Heart left ventricle (tissue), 16 donors: Measurements from ENCODE around the gene ZBTB6. TPM values are rescaled to one million over a fixed set of nuclear protein-coding genes. Genes with fewer than 3 reads are reported as not detected.

ENCODE experiments used
- ATAC-seq, 4 donors: fragments of 200-7000 bp; cut with Tn5 transposase; one replicate each; pipeline ENCODE4 v1.9.1; 2020 to 2022; ENCODE audit warnings: moderate library complexity in 4 of 4, mild to moderate bottlenecking in 3 of 4, moderate number of reproducible peaks in 1 of 4
- DNase-seq, 5 donors: peaks; one replicate each; pipeline ENCODE4 v3.0.0-alpha.2; 2020
- H3K27ac ChIP-seq, 12 donors: fragments of 200-600 bp; sonication (generic) in 4 of 12; one replicate each; pipeline versions ENCODE4 v1.5.0 to v1.8.0; 2016 to 2022; ENCODE audit warnings: mild to moderate bottlenecking in 2 of 12
- H3K27me3 ChIP-seq, 9 donors: fragments of 200-600 bp; sonication (generic) in 2 of 9; one replicate each; pipeline versions ENCODE4 v1.5.1 to v1.8.0; 2016 to 2022; ENCODE audit warnings: mild to moderate bottlenecking in 3 of 9
- H3K36me3 ChIP-seq, 9 donors: fragments of 200-600 bp; sonication (generic) in 2 of 9; one replicate each; pipeline versions ENCODE4 v1.5.0 to v1.8.0; 2018 to 2022; ENCODE audit warnings: mild to moderate bottlenecking in 2 of 9
- H3K4me1 ChIP-seq, 12 donors: fragments of 200-600 bp; sonication (generic) in 4 of 12; one replicate each; pipeline versions ENCODE4 v1.5.0 to v1.8.0; 2016 to 2022; ENCODE audit warnings: mild to moderate bottlenecking in 3 of 12
- H3K4me3 ChIP-seq, 12 donors: fragments of 200-600 bp; sonication (generic) in 4 of 12; one replicate each; pipeline versions ENCODE4 v1.5.0 to v1.8.0; 2017 to 2022; ENCODE audit warnings: mild to moderate bottlenecking in 9 of 12, moderate library complexity in 4 of 12
- H3K9me3 ChIP-seq, 12 donors: fragments of 200-600 bp; sonication (generic) in 4 of 12; one replicate each; pipeline versions ENCODE4 v1.5.0 to v1.8.0; 2016 to 2022; ENCODE audit warnings: mild to moderate bottlenecking in 1 of 12
- POLR2A ChIP-seq, 2 donors: fragments of 450-650 bp; IDR thresholded peaks; one replicate each; pipeline ENCODE4 v1.6.1; 2017; ENCODE audit warnings: antibody characterized with exemption in 2 of 2, mild to moderate bottlenecking in 2 of 2, moderate library complexity in 2 of 2
- WGBS, 4 donors: extraction: QIAGEN DNeasy Blood & Tissue Kit in 2 of 4; methylation state at CpG; one replicate each; pipeline versions ENCODE4 v1.1.5 to v1.1.7; 2013 to 2018; 5-methylcytosine and 5-hydroxymethylcytosine counted together
- intact Hi-C, 10 donors: fragments of 100-400 bp; cut with DNase I; formaldehyde crosslinking; loops; one replicate each; pipeline versions ENCODE4 v1.11.1 to v1.14.2; 2022
- polyA plus RNA-seq, 2 donors: library from polyadenylated mRNA; stranded (reverse); fragments of 200-250 nt; gene quantifications; one replicate each; pipeline ENCODE4 v1.2.3, GENCODE V29; 2013
- total RNA-seq, 9 donors: library from RNA; depleted of rRNA in 2 of 9; stranded (reverse); fragments of >200 nt in 2 of 9; fragmentation: NEBNext Ultra II Directional in 3 of 9; extraction: Animal tissue kit (Norgen Biotek cat#: 25700) in 3 of 9; gene quantifications; one replicate each; pipeline versions ENCODE4 v1.1.0 to v1.2.4, GENCODE V29; 2016 to 2023
- TF ChIP-seq, protein P1 (sequence below), 12 donors: fragments of 200-600 bp; sonication (generic) in 4 of 12; IDR thresholded peaks; one replicate each; pipeline versions ENCODE4 v1.5.0 to v1.8.0; 2018 to 2022; ENCODE audit warnings: antibody characterized with exemption in 12 of 12, mild to moderate bottlenecking in 5 of 12
- donor health status: ischemic (EF 13 %, LVEDD 7.1; RV severe dilation, severe dysfunction).
- donor health status: healthy with polysubstance abuse.
- donor health status: DM: no; HTN: yes; CAD: no.
- donor health status: DM: no; HTN: no; CAD: no.
- donor health status: ischemic (EF 25% LVEDD 6.9; RV normal size, moderate dysfunction).
- donor health status: ischemic (EF 25% LVEDD 5.7; RV mildly dilated, moderate dysfunction).
- donor health status: healthy.
- donor health status: DM: yes; HTN: yes; CAD: no.
- donor health status: ischemic (EF 35%, LVEDD 5.7; RV mildly dilated, moderate dysfunction).
- donor health status: nonischemic (EF 11% LVEDD 7.7; RV severe dilation, severe dysfunction).
- donor health status: DM: yes; HTN: yes; CAD: no.
- donor health status: PGD.
- donor health status: ischemic (EF 29% LVEDD 5.4; RV normal size, mild dysfunction).
- donor health status: nonischemic (EF 23%, LVEDD 6.1; RV moderate dilation, normal function).

The ZBTB6 gene
- total and polyA plus RNA-seq, 11 donors, result 2.0 to 8.1 (median 5.9) TPM

- Histone ChIP-seq H3K4me3 (no peak overlapping the region), H3K27ac (no peak overlapping the region), H3K36me3 (peaks cover 0 to 6% (median 0%) of the 10 kb centered on the region in 9 donors), H3K4me1 (peaks cover 0 to 64% (median 43%) of the 10 kb centered on the region in 12 donors), H3K27me3 (no peaks in the 10 kb centered on the region), H3K9me3 (no peaks in the 10 kb centered on the region)
- 78 to 82% (median 79%) methylated on average over 1 of the region's 1 CpG for WGBS, 4 donors
- no peak for DNase-seq
- intact Hi-C loops, result loop anchor here in 1 of 10 donors (5.0 kb wide), 1 partner anchor 34 kb away; the partner anchor contains the start of gene ZBTB6
- TF ChIP-seq POLR2A (IDR thresholded peaks at IDR 0.05), result no peak
- TF ChIP-seq, protein P1, sequence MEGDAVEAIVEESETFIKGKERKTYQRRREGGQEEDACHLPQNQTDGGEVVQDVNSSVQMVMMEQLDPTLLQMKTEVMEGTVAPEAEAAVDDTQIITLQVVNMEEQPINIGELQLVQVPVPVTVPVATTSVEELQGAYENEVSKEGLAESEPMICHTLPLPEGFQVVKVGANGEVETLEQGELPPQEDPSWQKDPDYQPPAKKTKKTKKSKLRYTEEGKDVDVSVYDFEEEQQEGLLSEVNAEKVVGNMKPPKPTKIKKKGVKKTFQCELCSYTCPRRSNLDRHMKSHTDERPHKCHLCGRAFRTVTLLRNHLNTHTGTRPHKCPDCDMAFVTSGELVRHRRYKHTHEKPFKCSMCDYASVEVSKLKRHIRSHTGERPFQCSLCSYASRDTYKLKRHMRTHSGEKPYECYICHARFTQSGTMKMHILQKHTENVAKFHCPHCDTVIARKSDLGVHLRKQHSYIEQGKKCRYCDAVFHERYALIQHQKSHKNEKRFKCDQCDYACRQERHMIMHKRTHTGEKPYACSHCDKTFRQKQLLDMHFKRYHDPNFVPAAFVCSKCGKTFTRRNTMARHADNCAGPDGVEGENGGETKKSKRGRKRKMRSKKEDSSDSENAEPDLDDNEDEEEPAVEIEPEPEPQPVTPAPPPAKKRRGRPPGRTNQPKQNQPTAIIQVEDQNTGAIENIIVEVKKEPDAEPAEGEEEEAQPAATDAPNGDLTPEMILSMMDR (IDR thresholded peaks at IDR 0.05), result no peak
- ATAC-seq, result no peak
Measured at GRCh38 chr9:122946461-122947005, 33.4 kb upstream of the ZBTB6 start.

GRCh38 chr9:122944960-122945888, 32.1 kb upstream of the ZBTB6 start:
- Histone ChIP-seq H3K36me3 (peaks cover 0 to 6% (median 0%) of the 10 kb centered on the region in 9 donors), H3K9me3 (no peaks in the 10 kb centered on the region), H3K27ac (peak overlapping the region in 1 of 12 donors; percentile 63), H3K4me1 (peaks cover 0 to 62% (median 40%) of the 10 kb centered on the region in 12 donors), H3K27me3 (no peaks in the 10 kb centered on the region), H3K4me3 (no peak overlapping the region)
- TF ChIP-seq, protein P1 (IDR thresholded peaks at IDR 0.05), result no peak
- TF ChIP-seq POLR2A (IDR thresholded peaks at IDR 0.05), result no peak
- intact Hi-C loops, result loop anchor here in 4 of 10 donors (5.0 kb wide), 5 partner anchors 32 to 47 kb away; partner anchors contain the start of genes RC3H2 (in 1 of the 4) and ZBTB6 (in 1 of the 4)
- 67 to 78% (median 73%) methylated on average over 4 of the region's 4 CpGs for WGBS, 4 donors
- no peak for DNase-seq
- ATAC-seq, result no peak

DNA sequence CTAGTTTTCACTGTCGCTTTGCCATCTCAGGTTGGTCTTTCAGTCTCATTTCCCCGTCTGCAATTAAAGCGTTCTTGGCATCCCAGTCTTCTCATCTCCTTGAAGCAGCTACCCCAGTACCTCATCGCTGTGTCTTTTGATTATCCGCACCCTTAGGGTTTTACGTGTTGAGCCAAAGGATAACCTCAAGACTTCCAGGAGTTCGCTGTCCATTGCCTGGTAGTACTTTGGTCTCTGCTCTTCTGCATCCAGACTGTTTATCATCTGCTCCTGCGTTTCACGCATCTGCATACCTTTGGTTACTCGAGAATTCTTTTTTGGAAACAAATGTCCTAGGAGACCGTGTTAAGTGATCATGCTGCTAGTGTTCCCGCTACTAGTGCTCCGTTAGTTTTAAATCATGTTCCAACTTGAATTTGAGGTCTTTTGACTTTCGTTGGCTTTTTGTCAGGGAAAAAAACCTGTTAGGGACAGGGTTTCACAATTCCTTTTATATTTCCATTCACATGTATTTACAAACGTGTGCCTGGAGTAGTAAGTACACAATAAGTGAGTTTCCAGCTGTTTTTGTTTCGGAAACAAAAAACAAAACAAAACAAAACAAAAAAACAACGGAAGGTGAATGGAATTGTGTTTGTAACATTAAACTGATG, 28.6 kb upstream of the ZBTB6 start:
- Histone ChIP-seq H3K9me3 (no peaks in the 10 kb centered on the region), H3K4me3 (peak overlapping the region; percentile 74 to 99 (median 86)), H3K27me3 (no peaks in the 10 kb centered on the region), H3K4me1 (peaks cover 0 to 49% (median 37%) of the 10 kb centered on the region in 12 donors), H3K27ac (peak overlapping the region in 11 of 12 donors; percentile 69 to 95 (median 90)), H3K36me3 (peaks cover 0 to 34% (median 18%) of the 10 kb centered on the region in 9 donors)
- no peak for TF ChIP-seq POLR2A (IDR thresholded peaks at IDR 0.05)
- TF ChIP-seq, protein P1 (IDR thresholded peaks at IDR 0.05), result no peak
- ATAC-seq (peak in 2 of 4 donors; percentile 6 to 9), DNase-seq (no peak)
- WGBS, 4 donors, result 7 to 9% (median 8%) methylated on average over 17 of the region's 17 CpGs
- intact Hi-C loops, result loop anchor here in 3 of 10 donors (2.0 to 5.0 kb wide), 5 partner anchors 34 to 51 kb away; partner anchors contain the start of gene RC3H2 (in 2 of the 3)
